HepG2 (cell line): ENCODE measurements around the gene TGM5. TPM values are rescaled to one million over a fixed set of nuclear protein-coding genes. Genes with fewer than 3 reads are reported as not detected.

Experiments used
- ATAC-seq: fragments of 200-7000 bp; cut with Tn5 transposase; 3 replicates; pipeline ENCODE4 v1.9.1; 2020; ENCODE audit warnings: mild to moderate bottlenecking, moderate library complexity
- BruUV-seq: library from RNA; stranded (reverse); fragments of 400-500 nt; replicated peaks from 2 replicates; lab custom pipeline; 2021; lab: Mats Ljungman, UMichigan
- CTCF ChIA-PET: fragments of 300-600 bp; formaldehyde crosslinking; extraction: SDS; loops from one replicate; lab custom pipeline; 2021; ENCODE audit warnings: low total read pairs, inconsistent platforms, low intra/inter-chr PET ratio; lab: Yijun Ruan, JAX
- POLR2A ChIA-PET: fragments of 350-600 bp; sonication (Branson Sonifier 250); formaldehyde crosslinking; loops from one replicate; lab custom pipeline; 2020; ENCODE audit warnings: antibody characterized with exemption, inconsistent platforms; lab: Yijun Ruan, JAX
- DNase-seq: peaks from one replicate; pipeline ENCODE4 v3.0.0-alpha.2; 2015; ENCODE audit warnings: low spot score
- FAIRE-seq: peaks from 3 replicates; lab custom pipeline; 2011; peaks lifted over from hg19 to GRCh38; lab: Jason Lieb, UNC
- H2AFZ ChIP-seq: one replicate; pipeline ENCODE4 v1.6.1; 2011; ENCODE audit warnings: low read length, inconsistent platforms
- H3K27ac ChIP-seq: fragments of 300-600 bp; 3 replicates; pipeline ENCODE4 v1.8.0; 2011; ENCODE audit warnings: mixed run types, mild to moderate bottlenecking, mixed read lengths, low read length, inconsistent platforms; ENCODE audit not compliant: insufficient read depth; ENCODE audit errors: extremely low read length
- H3K27me3 ChIP-seq, 2 experiments: fragments of 200-600 bp in 1 of 2; 2 replicates in 1 of 2; 3 replicates in 1 of 2; pipeline versions ENCODE4 v1.6.0 to v1.8.0; 2011; ENCODE audit warnings: low read length in 2 of 2, mild to moderate bottlenecking in 2 of 2, moderate library complexity in 2 of 2, inconsistent platforms in 1 of 2; ENCODE audit not compliant: insufficient read depth in 2 of 2, control insufficient read depth in 1 of 2
- H3K36me3 ChIP-seq, 2 experiments: fragments of 200-600 bp in 1 of 2; replicated peaks in 1 of 2; 2 replicates in 1 of 2; 3 replicates in 1 of 2; pipeline versions ENCODE4 v1.5.1 to v1.8.0; 2011; ENCODE audit warnings: low read length in 2 of 2, inconsistent platforms in 1 of 2; ENCODE audit not compliant: insufficient read depth in 2 of 2, control insufficient read depth in 1 of 2
- H3K4me1 ChIP-seq: 2 replicates; pipeline ENCODE4 v1.5.1; 2012; ENCODE audit warnings: low read length, inconsistent platforms; ENCODE audit not compliant: insufficient read depth
- H3K4me2 ChIP-seq: 2 replicates; pipeline ENCODE4 v1.6.0; 2011; ENCODE audit warnings: low read depth, low read length, inconsistent platforms
- H3K4me3 ChIP-seq, 3 experiments: fragments of 200-600 bp in 1 of 3; sonication (generic), shearing (Covaris generic) in 1 of 3; replicated peaks in 1 of 3; 2 replicates each; pipeline ENCODE4 v1.5.1; 2011 to 2016; ENCODE audit warnings: low read length in 3 of 3, inconsistent platforms in 2 of 3, low read depth in 2 of 3, mild to moderate bottlenecking in 2 of 3, control low read depth in 1 of 3, mixed read lengths in 1 of 3; ENCODE audit not compliant: insufficient read depth in 1 of 3
- H3K79me2 ChIP-seq: one replicate; pipeline ENCODE4 v1.6.1; 2011; ENCODE audit warnings: low read length, inconsistent platforms; ENCODE audit not compliant: insufficient read depth
- H3K9ac ChIP-seq: 2 replicates; pipeline ENCODE4 v1.6.0; 2011; ENCODE audit warnings: mild to moderate bottlenecking, low read depth, low read length, inconsistent platforms; ENCODE audit not compliant: insufficient read depth
- H3K9me3 ChIP-seq: 2 replicates; pipeline ENCODE4 v1.5.1; 2012; ENCODE audit warnings: mild to moderate bottlenecking, low read length
- H4K20me1 ChIP-seq: 2 replicates; pipeline ENCODE4 v1.6.0; 2011; ENCODE audit warnings: inconsistent platforms, mild to moderate bottlenecking, low read length, moderate library complexity; ENCODE audit not compliant: insufficient read depth
- CHCHD3 ChIP-seq: sonication (generic); formaldehyde crosslinking; IDR thresholded peaks from 2 replicates; pipeline ENCODE4 v1.8.0; 2022; ENCODE audit warnings: mild to moderate bottlenecking, missing genetic modification reagents, moderate library complexity
- ESRRA ChIP-seq: sonication (generic); formaldehyde crosslinking; IDR thresholded peaks from 2 replicates; pipeline ENCODE4 v1.5.1; 2020; ENCODE audit warnings: mild to moderate bottlenecking, low read depth, missing genetic modification reagents
- HES4 ChIP-seq: sonication (generic); formaldehyde crosslinking; IDR thresholded peaks from 2 replicates; pipeline ENCODE4 v1.9.0; 2021; ENCODE audit warnings: mild to moderate bottlenecking, missing genetic modification reagents, borderline replicate concordance
- MAFF ChIP-seq: IDR thresholded peaks from 2 replicates; pipeline ENCODE4 v1.6.1; 2011; ENCODE audit warnings: low read depth, low read length, improper control_type of control experiment
- MAFK ChIP-seq, 2 experiments: IDR thresholded peaks in 1 of 2; conservative IDR thresholded peaks in 1 of 2; 2 replicates each; pipeline ENCODE4 v1.6.1; 2011; ENCODE audit warnings: improper control_type of control experiment in 2 of 2, low read length in 2 of 2
- PAX8 ChIP-seq: sonication (generic); formaldehyde crosslinking; IDR thresholded peaks from 2 replicates; pipeline ENCODE4 v1.8.0; 2022; ENCODE audit warnings: mild to moderate bottlenecking, missing genetic modification reagents, borderline replicate concordance
- PTBP1 ChIP-seq: fragments of 200-400 bp; formaldehyde crosslinking; IDR thresholded peaks from 2 replicates; pipeline ENCODE4 v1.6.1; 2018; ENCODE audit warnings: low read length, low read depth; ENCODE audit not compliant: poor library complexity, severe bottlenecking
- TFAP4 ChIP-seq: sonication (generic); IDR thresholded peaks from 2 replicates; pipeline ENCODE4 v1.6.1; 2016; ENCODE audit warnings: low read depth, borderline replicate concordance
- ZMYM2 ChIP-seq: sonication (generic); formaldehyde crosslinking; IDR thresholded peaks from 2 replicates; pipeline ENCODE4 v1.8.0; 2022; ENCODE audit warnings: mild to moderate bottlenecking, missing genetic modification reagents
- ZNF367 ChIP-seq: sonication (generic); formaldehyde crosslinking; IDR thresholded peaks from 2 replicates; pipeline ENCODE4 v1.4.0; 2020; ENCODE audit warnings: missing genetic modification reagents, borderline replicate concordance
- ZNF552 ChIP-seq: sonication (generic); formaldehyde crosslinking; IDR thresholded peaks from 2 replicates; pipeline ENCODE4 v1.9.0; 2022; ENCODE audit warnings: missing genetic modification reagents, mild to moderate bottlenecking, borderline replicate concordance
- ZSCAN31 ChIP-seq: sonication (generic); formaldehyde crosslinking; IDR thresholded peaks from 2 replicates; pipeline ENCODE4 v1.5.0; 2020; ENCODE audit warnings: low read depth, mild to moderate bottlenecking, missing genetic modification reagents
- WGBS: methylation state at CpG from one replicate; pipeline ENCODE4 v1.1.6; 2017; ENCODE audit warnings: low lambda C conversion rate; 5-methylcytosine and 5-hydroxymethylcytosine counted together
- in situ Hi-C: cut with HindIII; loops from 2 replicates; pipeline ENCODE4 v1.10.0; 2017; ENCODE audit warnings: low pct_unique_long_range_greater_than_20kb; ENCODE audit not compliant: extremely low pct_ligation_motif_present
- intact Hi-C: fragments of 100-400 bp; cut with micrococcal nuclease; formaldehyde crosslinking; loops from one replicate; pipeline ENCODE4 v1.10.0; 2022; ENCODE audit not compliant: unreplicated experiment
- polyA plus RNA-seq, 8 experiments: library from polyadenylated mRNA; depleted of rRNA in 3 of 8; stranded (reverse) in 7 of 8; unstranded in 1 of 8; fragments of >200 nt; fragmentation: Illumina TruSeq in 4 of 8; extraction: Trizol in 4 of 8; gene quantifications; 2 replicates each; pipeline versions ENCODE4 v1.2.1 to v1.2.3, GENCODE V29; 2011 to 2016; ENCODE audit warnings: low read depth in 4 of 8, missing spikeins in 1 of 8, mixed read lengths in 1 of 8; ENCODE audit not compliant: insufficient read depth in 1 of 8
- total RNA-seq, 5 experiments: library from RNA; depleted of rRNA; stranded (reverse); fragments of >200 nt; fragmentation: Illumina TruSeq; extraction: Trizol; gene quantifications; 2 replicates each; pipeline ENCODE4 v1.2.3, GENCODE V29; 2016; ENCODE audit warnings: low read depth in 1 of 5

The TGM5 gene
- total and polyA plus RNA-seq, 2 of the 13 experiments (the other 11 are each of a cell fraction or from before 2014, with no cell fraction given), result 0.18 to 0.65 TPM

- H3K4me2 ChIP-seq, result no peak overlapping the region
- ATAC-seq, result no peak
- H3K9ac ChIP-seq, result no peak overlapping the region
- no peak overlapping the region for H3K4me3 ChIP-seq
- BruUV-seq, result no TSS peak
- TF ChIP-seq MAFF (peak; percentile 54; the same call in 1 of the 2 replicates), PTBP1 (no peak), ZNF552 (CRISPR knock-in tag) (no peak), PAX8 (CRISPR knock-in tag) (no peak), ZSCAN31 (CRISPR knock-in tag) (no peak), ZNF367 (no peak), ZMYM2 (CRISPR knock-in tag) (no peak), ESRRA (no peak), CHCHD3 (no peak), HES4 (no peak), MAFK (conservative IDR thresholded peaks at IDR 0.05 in 1 of 2, IDR thresholded peaks at IDR 0.05 in 1 of 2; ENCODE audit: low read length in 2 of 2) (peak in 1 of 2 experiments; percentile 70; a peak in 2 of 4 replicates), TFAP4 (no peak)
- H3K4me1 ChIP-seq, result no peaks in the 10 kb centered on the region
- H3K27me3 ChIP-seq, result no peaks in the 10 kb centered on the region
- H2AFZ ChIP-seq, result no peak overlapping the region
- no peaks in the 10 kb centered on the region for H3K9me3 ChIP-seq
- no peak overlapping the region for H3K27ac ChIP-seq
- no peaks in the 10 kb centered on the region for H3K79me2 ChIP-seq
- FAIRE-seq, result no peak
- H4K20me1 ChIP-seq, result no peaks in the 10 kb centered on the region
- intact Hi-C loops (no loop called here), in situ Hi-C loops (no loop called here)
- WGBS, result 92% methylated on average over 2 of the region's 2 CpGs
- ChIA-PET POLR2A (interaction anchor here (2.3 kb wide), 1 partner anchor 8 kb away, joined by 6 read pairs; no protein-coding TSS in a partner anchor), CTCF (no interaction called here)
- H3K36me3 ChIP-seq, result peaks cover 6 to 38% of the 10 kb centered on the region in 2 experiments; a peak in 4 of 5 replicates
- no peak for DNase-seq
Measured at GRCh38 chr15:43193710-43194109, 73.0 kb downstream of the TGM5 start.
